Measurements from ENCODE around the gene FRMD3.

Gene FRMD3

DNA sequence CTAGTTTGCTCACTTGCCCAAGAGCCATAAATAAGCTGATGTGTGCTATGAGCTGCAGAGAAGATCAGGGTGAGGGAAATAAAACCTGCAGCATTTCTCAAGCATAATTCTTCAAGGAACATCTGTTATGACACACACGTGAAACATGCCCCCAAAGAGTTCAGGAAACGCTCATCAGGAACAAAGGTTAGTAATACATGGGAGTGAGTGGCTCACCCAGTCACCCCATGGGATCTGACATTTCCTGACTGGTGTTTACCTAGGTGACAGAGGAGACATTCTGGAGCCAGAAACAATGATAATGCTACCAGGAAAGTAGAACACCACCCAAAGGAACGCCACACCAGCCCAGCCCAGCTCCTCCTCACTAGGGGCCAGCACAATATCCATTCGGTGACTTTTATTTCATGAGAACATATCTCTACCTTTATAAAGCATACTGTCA is 66.0 kb downstream of the FRMD3 start:
- DNase-seq = no peak

GRCh38 chr9:83471241-83471640 is 67.0 kb downstream of the FRMD3 start:
- DNase-seq = no peak

DNA sequence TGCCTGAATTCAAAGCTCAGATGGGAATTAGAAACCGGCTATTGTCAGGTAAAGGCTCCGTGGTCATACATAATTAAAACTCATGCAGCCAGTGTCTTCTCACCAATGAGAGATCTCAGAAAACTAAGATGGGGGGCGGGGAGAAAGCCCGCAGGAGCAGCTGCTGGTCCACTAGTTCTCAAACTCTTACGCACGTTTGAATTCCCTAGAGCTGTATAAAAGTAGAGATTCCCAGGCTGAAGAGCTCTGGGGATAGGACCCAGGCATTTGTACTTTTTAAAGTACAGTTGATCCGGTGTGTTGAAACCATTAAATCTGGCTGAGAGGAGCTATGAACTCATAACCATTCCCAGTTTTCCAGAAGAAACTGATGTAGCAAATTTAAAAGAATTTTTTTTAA is 68.5 kb downstream of the FRMD3 start:
- DNase-seq = no peak

DNA sequence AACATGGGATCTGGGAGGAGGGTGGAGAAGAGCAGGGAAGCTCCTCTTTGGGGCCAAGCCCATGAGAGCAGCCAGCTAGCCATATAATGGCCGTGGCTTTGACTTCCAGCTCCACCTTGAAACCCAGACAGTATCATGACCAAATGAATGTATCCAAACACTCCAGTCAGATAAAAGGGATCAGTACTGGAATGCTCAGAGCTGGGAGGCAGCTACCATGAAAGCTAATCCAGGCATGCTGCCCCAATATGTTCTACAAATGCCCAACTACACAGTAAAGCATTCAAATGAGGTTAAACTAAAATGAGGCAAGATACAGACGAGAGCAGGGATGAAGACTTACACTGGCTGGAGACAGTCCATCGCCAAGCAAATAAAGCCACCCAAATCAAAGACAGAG is 69.4 kb downstream of the FRMD3 start:
- no peak for DNase-seq

DNA sequence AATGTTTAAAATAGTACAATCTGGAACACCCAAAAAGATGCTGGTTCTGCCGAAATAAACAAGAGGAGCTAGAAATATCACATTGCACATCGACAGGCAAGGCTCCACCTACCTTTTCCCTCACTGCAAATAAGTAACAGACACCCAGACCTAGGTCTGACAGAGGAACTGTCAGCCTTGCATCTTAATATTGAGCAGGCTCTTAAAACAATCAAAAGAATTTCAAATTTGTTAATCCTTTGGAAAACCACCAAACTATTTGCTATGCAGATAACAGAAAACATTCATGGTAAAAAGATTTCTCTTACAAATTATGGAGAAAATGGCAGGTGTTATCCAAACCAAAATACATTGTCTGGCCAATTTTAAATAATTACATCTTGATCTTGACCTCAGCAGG is 71.3 kb downstream of the FRMD3 start:
- no peak for DNase-seq

DNA sequence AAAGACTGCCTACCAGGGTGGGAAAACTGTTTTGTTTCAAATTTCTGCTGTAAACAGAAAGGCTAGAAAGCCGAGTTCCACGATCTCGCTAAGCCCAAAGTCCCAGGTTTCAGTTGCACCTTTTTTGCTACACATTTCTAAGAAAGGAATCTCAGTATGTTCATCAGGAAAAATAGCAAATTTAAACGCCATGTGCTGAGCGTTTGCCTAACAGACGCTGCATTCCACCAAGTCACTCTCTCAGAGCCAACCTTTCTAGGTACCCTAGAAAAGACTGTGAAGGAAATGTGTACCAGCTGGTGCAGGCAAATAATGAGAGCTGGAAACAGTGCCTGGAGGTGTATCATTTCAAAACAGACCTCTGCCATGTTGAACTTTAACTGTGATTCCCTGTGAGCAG is 71.8 kb downstream of the FRMD3 start:
- no peak for DNase-seq

DNA sequence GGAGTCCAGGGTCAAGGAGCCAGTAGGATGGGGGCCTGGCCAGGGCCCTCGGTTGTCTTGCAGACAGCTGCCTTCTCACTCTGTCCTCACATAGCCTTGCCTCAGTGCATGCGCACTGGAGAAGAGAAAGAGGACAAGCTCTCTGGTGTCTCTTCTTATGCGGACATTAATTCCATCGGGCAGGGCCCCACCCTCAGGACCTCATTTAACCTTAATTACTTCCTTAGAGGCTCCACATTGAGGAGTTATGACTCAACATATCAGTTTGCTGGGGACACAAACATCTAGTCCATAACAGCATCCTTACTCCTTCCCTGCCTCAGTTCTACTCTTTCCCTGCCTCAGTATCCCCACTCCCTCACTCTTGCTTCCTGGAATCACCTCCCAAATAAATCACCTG is 78.4 kb downstream of the FRMD3 start:
- no peak for DNase-seq

DNA sequence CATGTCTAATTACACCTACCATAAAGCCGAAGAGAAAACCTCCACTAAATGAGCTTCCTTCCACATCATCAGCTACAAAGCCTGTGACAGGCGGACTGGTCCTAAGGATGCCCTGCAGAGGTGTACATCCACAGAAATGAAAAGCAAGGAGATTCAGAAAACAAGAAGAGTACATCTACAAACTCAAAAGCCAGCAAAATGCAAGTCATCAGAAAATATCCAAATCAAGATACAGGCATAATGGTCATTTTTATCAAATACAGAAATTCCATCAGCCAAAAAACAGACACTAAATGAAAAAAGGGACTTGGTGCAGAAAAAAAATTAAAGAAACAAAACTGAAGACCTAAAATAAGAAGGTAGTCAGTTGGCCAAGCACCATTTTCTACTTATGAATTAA is 79.7 kb downstream of the FRMD3 start:
- DNase-seq = no peak

- DNase-seq = no peak
Measured at GRCh38 chr9:83457005-83457404, 81.2 kb downstream of the FRMD3 start.

DNA sequence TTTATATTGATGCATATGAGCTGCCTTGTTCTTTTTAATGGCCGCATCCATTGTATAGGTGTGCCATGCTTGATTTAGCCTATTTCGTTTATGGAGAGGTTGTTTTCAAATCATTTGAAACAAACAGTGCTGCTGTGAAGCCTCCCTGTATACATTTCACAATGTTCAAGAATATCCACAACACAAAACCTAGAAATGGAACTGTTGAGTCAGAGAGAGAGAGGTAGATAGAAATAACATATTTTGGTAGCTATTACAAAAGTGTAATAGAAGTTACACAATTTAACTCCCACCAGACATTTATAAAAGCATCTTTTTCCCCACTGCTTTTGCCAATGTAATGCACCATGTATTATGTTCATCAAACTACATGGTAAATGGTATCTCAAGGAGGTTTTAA is 82.0 kb downstream of the FRMD3 start:
- DNase-seq = no peak

DNA sequence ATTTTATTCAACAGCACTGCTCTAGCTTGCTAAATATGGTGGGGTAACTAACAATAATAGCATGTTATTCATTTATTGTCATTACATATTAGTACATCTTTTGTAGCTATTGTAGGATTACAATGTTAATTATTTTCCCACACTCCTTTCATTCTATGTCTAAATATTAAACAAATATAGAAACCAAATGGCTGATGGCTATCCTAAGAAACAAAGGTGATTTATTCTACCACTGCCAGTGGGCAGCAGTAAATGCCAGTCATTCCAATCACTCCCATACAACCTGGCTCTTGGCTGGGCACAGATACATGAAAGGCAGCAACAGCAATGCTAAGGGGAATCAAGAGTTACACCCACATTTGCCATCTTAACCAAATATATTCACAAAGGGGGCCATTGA is 84.1 kb downstream of the FRMD3 start:
- DNase-seq = no peak

GRCh38 chr9:83451308-83451707 is 86.9 kb downstream of the FRMD3 start:
- DNase-seq = no peak

DNA sequence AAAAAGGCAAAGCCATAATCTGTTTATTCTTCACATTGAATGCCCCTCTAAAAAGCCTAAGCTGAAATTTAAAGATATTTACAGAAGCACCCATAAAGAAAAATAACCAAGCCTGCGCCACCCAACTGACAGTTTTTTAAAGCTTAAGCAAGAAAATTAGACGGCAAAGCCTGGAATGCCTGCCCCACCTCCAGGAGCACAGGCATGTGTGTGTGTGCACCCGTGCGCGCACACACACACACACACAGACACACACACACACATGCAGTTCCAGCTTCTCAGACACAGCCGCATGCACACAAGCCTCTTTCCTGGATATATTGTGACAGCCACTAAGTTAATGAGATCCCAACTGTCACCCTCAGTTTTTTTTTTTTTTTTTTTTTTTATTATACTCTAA is 88.2 kb downstream of the FRMD3 start:
- DNase-seq = no peak

DNA sequence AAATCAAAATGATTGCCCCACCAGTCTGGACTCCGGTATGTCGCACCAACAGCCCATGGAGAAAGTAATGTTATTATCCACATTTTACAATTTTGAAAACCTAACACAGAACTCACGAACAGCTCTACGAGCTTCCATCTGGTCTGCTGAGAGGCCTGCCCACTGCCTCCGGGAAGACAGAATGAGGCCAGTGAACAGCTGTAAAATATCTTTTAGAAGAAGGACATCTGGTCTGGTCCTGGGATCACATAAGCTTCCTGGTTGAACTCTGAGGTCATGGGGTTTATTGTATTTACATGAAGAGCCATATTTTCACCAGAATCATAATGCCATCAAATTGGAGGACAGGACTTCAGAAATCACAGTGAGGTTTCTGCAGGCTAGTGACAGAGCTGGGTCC is 89.0 kb downstream of the FRMD3 start:
- no peak for DNase-seq

GRCh38 chr9:83448626-83449025 is 89.6 kb downstream of the FRMD3 start:
- DNase-seq = no peak

DNA sequence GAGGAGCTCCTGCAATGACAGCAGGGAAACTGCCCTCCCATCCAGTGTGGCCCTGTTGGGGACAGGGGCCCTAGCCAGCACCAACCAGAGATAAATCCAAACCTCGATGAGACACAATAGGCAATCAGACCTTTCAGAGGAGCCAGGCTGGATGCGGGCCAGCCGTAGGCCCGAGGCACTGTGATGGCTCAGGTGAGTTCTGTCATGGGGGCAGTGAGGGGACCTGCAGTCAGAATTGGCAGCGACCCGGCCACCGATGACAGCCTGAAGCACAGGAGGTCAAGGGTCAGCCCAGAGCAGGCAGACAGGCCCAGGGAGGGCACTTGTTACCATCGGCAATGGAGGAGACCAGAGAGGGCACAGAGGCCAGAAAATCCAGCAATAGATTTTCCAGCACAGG is 90.8 kb downstream of the FRMD3 start:
- DNase-seq = no peak

DNA sequence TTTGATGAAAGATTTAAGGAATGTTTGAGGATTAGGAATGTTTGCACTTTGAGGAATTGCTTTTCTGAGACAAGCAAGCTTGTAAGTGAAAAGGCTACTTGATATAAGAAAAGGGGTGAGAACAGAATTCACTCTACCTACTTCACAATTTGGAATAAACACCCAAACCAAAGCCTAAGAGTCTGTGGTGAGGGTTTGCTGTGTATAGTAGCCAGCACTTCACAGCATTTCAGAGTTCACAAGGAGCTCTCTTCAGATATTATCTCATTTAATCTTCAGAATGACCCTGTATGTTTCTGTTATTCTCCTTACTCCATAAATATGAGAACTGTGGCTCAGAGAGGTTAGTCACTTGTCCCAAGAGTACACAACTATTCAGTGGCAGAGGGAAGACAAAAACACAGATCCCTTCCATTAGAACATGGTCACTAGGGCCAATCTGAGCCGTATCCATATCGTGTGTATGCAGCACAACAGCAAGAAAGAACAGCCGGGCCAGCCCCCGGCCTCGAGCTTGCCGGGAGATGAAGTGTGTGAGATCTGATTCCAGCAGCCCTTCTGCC is 92.4 kb downstream of the FRMD3 start:
- DNase-seq = no peak

- DNase-seq = no peak
Measured at GRCh38 chr9:83444110-83444509, 94.1 kb downstream of the FRMD3 start.

DNA sequence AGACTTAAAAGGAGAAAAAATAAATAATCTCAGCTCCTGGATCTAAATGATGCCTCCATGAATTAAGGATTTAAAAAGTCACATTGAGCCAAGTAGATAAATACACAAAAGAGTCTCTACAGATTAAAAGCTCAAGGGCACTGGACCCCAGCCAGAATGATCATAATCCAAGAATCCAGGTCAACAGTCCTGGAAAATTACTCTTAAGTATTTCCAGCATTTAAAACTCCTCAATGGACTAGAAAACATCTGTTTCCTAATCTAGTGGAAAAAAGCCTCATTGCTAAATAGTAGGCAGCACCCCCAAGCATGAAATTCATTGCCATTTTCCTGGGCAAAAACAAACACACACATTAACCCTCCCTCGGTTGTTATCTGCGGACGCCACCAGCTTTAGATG is 96.8 kb downstream of the FRMD3 start:
- DNase-seq = no peak

DNA sequence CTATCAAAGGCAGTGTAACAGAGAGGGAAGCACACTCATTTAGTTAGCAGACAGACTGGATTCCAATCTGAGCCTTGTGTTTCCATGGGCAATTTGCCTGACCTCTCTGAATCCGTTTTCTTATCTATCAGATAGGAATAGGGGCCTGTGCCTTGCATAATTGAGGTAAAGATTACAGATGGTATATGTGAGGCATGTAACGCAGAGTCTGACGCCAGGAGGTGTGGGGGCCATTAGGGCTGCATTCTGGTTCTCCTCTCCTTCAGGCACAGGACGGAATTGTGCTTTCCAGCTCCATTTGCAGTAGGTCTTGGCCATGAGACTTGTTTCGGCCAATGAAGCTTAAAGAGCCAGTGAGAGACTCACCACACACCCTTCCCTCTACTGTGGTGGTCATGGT is 97.6 kb downstream of the FRMD3 start:
- DNase-seq = no peak

DNA sequence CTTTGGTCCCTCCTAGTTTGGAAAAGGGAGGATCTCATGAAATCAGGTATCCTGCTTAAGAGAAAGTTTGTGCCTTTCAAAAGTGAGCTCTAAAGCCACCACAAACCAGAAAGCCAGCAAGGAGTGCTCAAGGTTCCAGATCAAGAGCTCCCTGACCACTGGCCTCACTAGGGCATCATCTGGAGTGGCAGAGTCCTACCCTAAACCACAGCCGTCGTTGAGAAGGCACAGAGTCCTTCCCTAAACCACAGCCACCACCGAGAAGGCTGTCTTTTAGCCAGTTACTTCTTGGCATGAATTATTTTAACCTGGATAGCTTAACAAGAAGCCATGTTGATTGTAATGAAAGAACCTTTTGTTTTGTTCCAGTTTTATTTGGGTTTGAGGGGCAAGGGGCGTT is 102.9 kb downstream of the FRMD3 start:
- DNase-seq = no peak

- no peak for DNase-seq
Measured at GRCh38 chr9:83434254-83434653, 103.9 kb downstream of the FRMD3 start.

GRCh38 chr9:83433846-83434245 is 104.4 kb downstream of the FRMD3 start:
- DNase-seq = no peak

DNA sequence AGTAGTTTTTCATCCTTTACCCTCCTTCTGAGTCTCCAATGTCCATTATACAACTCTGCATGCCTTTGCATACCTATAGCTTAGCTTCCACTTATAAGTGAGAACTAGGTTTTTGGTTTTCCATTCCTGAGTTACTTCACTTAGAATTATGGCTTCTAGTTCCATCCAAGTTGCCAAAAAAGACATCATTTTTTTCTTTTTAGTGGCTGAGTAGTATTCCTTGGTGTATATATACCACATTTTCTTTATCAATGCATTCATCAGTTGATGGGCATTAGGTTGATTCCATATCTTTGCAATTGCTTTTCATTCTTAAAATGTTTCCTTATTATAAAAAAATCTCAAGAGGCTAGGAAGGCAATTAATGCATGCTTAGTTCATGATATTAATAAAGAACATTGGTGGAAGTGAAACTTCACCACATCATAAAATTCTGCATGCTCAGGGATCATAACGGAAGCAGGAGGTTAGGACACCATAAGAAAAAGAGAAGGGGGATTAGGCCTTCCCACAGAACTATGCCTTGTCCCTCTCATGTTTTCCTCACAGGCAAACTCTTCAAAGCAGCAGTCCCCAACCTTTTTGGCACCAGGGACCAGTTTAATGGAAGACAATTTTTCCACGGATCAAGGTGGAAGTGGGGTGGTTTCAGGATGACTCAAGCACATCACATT is 105.2 kb downstream of the FRMD3 start:
- no peak for DNase-seq

- DNase-seq = no peak
Measured at GRCh38 chr9:83432104-83432627, 106.0 kb downstream of the FRMD3 start.

Data from stimulated activated CD4-positive, alpha-beta T cell treated with anti-CD3 and anti-CD28 coated beads, Interleukin-4, amount 100 ng/mL, for 4 hours (primary cell).